NT2/D1 (cell line): ENCODE measurements around the gene ARHGAP20.

Experiments
- SUZ12 ChIP-seq: IDR thresholded peaks from 2 replicates; pipeline ENCODE4 v1.6.1; 2011; ENCODE audit not compliant: insufficient read length, insufficient read depth; ENCODE audit errors: extremely low read depth
- YY1 ChIP-seq: IDR thresholded peaks from 2 replicates; pipeline ENCODE4 v1.6.1; 2011; ENCODE audit not compliant: insufficient read length, insufficient read depth

DNA sequence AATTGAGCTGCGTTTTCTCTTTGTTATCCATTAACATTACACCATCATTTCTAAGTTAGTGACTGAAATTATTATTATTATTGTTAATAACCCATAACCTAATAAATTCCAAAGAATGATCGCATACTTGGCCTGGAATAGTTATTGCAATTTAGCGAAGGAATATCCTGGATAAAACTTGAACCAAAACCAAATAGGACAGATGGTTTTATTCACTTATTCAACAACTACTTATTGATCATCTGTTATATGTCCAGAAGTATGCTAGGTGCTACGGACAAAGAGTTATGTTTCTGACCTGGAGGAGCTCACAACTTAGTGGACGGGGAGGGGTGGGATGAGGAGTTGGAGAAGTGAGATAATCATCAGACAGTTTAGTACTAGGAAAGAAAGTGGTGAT is 44.8 kb upstream of the ARHGAP20 start:
- TF ChIP-seq YY1 (no peak), SUZ12 (no peak)
